Mucosa of stomach (tissue), 1 donor: ENCODE results near the gene SPATA31E1.
"Not testable (repeated sequence)": the region's sequence is repeated elsewhere in the genome, so short reads cannot be mapped to it uniquely, and the experiment has no call there.

Experiments used
- H3K27me3 ChIP-seq: one replicate; pipeline ENCODE4 v1.7.0; 2013; ENCODE audit warnings: mild to moderate bottlenecking, low read length; ENCODE audit not compliant: control insufficient read depth, insufficient read depth
- H3K36me3 ChIP-seq: one replicate; pipeline ENCODE4 v1.7.0; 2013; ENCODE audit warnings: low read length; ENCODE audit not compliant: control insufficient read depth, insufficient read depth
- H3K4me1 ChIP-seq: one replicate; pipeline ENCODE4 v1.7.0; 2013; ENCODE audit warnings: mild to moderate bottlenecking, low read length; ENCODE audit not compliant: control insufficient read depth, insufficient read depth
- H3K4me3 ChIP-seq: one replicate; pipeline ENCODE4 v1.7.0; 2013; ENCODE audit warnings: low read length
- H3K9ac ChIP-seq: one replicate; pipeline ENCODE4 v1.7.0; 2013; ENCODE audit warnings: mild to moderate bottlenecking, low read length, moderate library complexity
- H3K9me3 ChIP-seq: one replicate; pipeline ENCODE4 v1.7.0; 2013; ENCODE audit warnings: mild to moderate bottlenecking, low read length, moderate library complexity; ENCODE audit not compliant: control insufficient read depth
- donor health status: Pancreatic carcinoma.

Gene SPATA31E1

GRCh38 chr9:87889882-87890252 lies 7.2 kb downstream of the SPATA31E1 start:
- no peak overlapping the region for H3K9ac ChIP-seq
- peaks cover 5% of the 10 kb centered on the region for H3K27me3 ChIP-seq
- no peaks in the 10 kb centered on the region for H3K9me3 ChIP-seq
- no peaks in the 10 kb centered on the region for H3K36me3 ChIP-seq
- H3K4me1 ChIP-seq, result no peaks in the 10 kb centered on the region
- no peak overlapping the region for H3K4me3 ChIP-seq

GRCh38 chr9:87890837-87891236 lies 8.2 kb downstream of the SPATA31E1 start:
- Histone ChIP-seq H3K36me3 (no peaks in the 10 kb centered on the region), H3K9ac (no peak overlapping the region), H3K4me3 (no peak overlapping the region), H3K9me3 (no peaks in the 10 kb centered on the region), H3K4me1 (no peaks in the 10 kb centered on the region), H3K27me3 (peaks cover 5% of the 10 kb centered on the region)

- Histone ChIP-seq H3K9ac (no peak overlapping the region), H3K27me3 (no peaks in the 10 kb centered on the region), H3K36me3 (no peaks in the 10 kb centered on the region), H3K4me1 (no peaks in the 10 kb centered on the region), H3K4me3 (no peak overlapping the region), H3K9me3 (no peaks in the 10 kb centered on the region)
Measured at GRCh38 chr9:87891754-87892153, 9.1 kb downstream of the SPATA31E1 start.

- H3K9ac ChIP-seq, result no peak overlapping the region
- no peaks in the 10 kb centered on the region for H3K27me3 ChIP-seq
- H3K4me1 ChIP-seq, result no peaks in the 10 kb centered on the region
- H3K4me3 ChIP-seq, result no peak overlapping the region
- H3K36me3 ChIP-seq, result no peaks in the 10 kb centered on the region
- no peaks in the 10 kb centered on the region for H3K9me3 ChIP-seq
Measured at GRCh38 chr9:87892956-87893355, 10.3 kb downstream of the SPATA31E1 start.

GRCh38 chr9:87894998-87895625 lies 12.4 kb downstream of the SPATA31E1 start:
- H3K4me1 ChIP-seq, result no peaks in the 10 kb centered on the region

GRCh38 chr9:87896891-87897290 lies 14.2 kb downstream of the SPATA31E1 start:
- H3K4me3 ChIP-seq, result no peak overlapping the region
- no peak overlapping the region for H3K9ac ChIP-seq
- no peaks in the 10 kb centered on the region for H3K4me1 ChIP-seq
- H3K36me3 ChIP-seq, result no peaks in the 10 kb centered on the region
- H3K27me3 ChIP-seq, result no peaks in the 10 kb centered on the region
- no peaks in the 10 kb centered on the region for H3K9me3 ChIP-seq

More at GRCh38 chr9:87894998-87895625, 12.4 kb downstream of the SPATA31E1 start:
- H3K9me3 ChIP-seq, result no peaks in the 10 kb centered on the region
- H3K36me3 ChIP-seq, result no peaks in the 10 kb centered on the region
- no peak overlapping the region for H3K9ac ChIP-seq
- H3K27me3 ChIP-seq, result no peaks in the 10 kb centered on the region
- no peak overlapping the region for H3K4me3 ChIP-seq

GRCh38 chr9:87898151-87898550 lies 15.5 kb downstream of the SPATA31E1 start:
- Histone ChIP-seq H3K36me3 (no peaks in the 10 kb centered on the region), H3K9me3 (no peaks in the 10 kb centered on the region), H3K9ac (no peak overlapping the region), H3K4me3 (no peak overlapping the region), H3K4me1 (no peaks in the 10 kb centered on the region), H3K27me3 (no peaks in the 10 kb centered on the region)

- not testable (repeated sequence) for H3K36me3 ChIP-seq, H3K4me1 ChIP-seq, H3K27me3 ChIP-seq, H3K9me3 ChIP-seq, H3K4me3 ChIP-seq, H3K9ac ChIP-seq
Measured at GRCh38 chr9:87902371-87902770, 19.7 kb downstream of the SPATA31E1 start.

GRCh38 chr9:87909310-87910041 lies 26.8 kb downstream of the SPATA31E1 start:
- Histone ChIP-seq H3K4me1 (peaks cover 5% of the 10 kb centered on the region), H3K27me3 (no peaks in the 10 kb centered on the region), H3K9ac (no peak overlapping the region)

GRCh38 chr9:87910821-87911220 lies 28.1 kb downstream of the SPATA31E1 start:
- Histone ChIP-seq H3K9ac (no peak overlapping the region), H3K36me3 (no peaks in the 10 kb centered on the region), H3K27me3 (no peaks in the 10 kb centered on the region), H3K9me3 (no peaks in the 10 kb centered on the region), H3K4me1 (peaks cover 5% of the 10 kb centered on the region), H3K4me3 (no peak overlapping the region)

More at GRCh38 chr9:87909310-87910041, 26.8 kb downstream of the SPATA31E1 start:
- H3K4me3 ChIP-seq, result no peak overlapping the region
- no peaks in the 10 kb centered on the region for H3K9me3 ChIP-seq
- H3K36me3 ChIP-seq, result no peaks in the 10 kb centered on the region

- H3K9ac ChIP-seq, result not testable (repeated sequence)
Measured at GRCh38 chr9:87917662-87918061, 35.0 kb downstream of the SPATA31E1 start, which contains the start of gene SPATA31C1. TSS of gene SPATA31C1 (plus strand) at chr9:87917962.

GRCh38 chr9:87919013-87919412 lies 36.3 kb downstream of the SPATA31E1 start:
- H3K36me3 ChIP-seq, H3K27me3 ChIP-seq, H3K9ac ChIP-seq, H3K4me1 ChIP-seq, H3K4me3 ChIP-seq, H3K9me3 ChIP-seq: not testable (repeated sequence)

More at GRCh38 chr9:87917662-87918061, 35.0 kb downstream of the SPATA31E1 start, which contains the start of gene SPATA31C1:
- not testable (repeated sequence) for H3K27me3 ChIP-seq, H3K4me3 ChIP-seq, H3K9me3 ChIP-seq, H3K36me3 ChIP-seq, H3K4me1 ChIP-seq
